Loucy (cell line): ENCODE data around the gene TUBD1.
"Not testable (repeated sequence)": the region's sequence is repeated elsewhere in the genome, so short reads cannot be mapped to it uniquely, and the experiment has no call there.

Experiments
- EZH2phosphoT487 ChIP-seq: fragments of 200-600 bp; IDR thresholded peaks from 2 replicates; pipeline ENCODE4 v1.6.1; 2018; ENCODE audit warnings: antibody characterized with exemption, mild to moderate bottlenecking, moderate library complexity, borderline replicate concordance
- TF ChIP-seq, protein P1 (sequence below): fragments of 200-600 bp; sonication (generic); conservative IDR thresholded peaks from 2 replicates; pipeline ENCODE4 v1.5.1; 2014; ENCODE audit warnings: mild to moderate bottlenecking, antibody characterized with exemption, low read length

- TF ChIP-seq, protein P1, sequence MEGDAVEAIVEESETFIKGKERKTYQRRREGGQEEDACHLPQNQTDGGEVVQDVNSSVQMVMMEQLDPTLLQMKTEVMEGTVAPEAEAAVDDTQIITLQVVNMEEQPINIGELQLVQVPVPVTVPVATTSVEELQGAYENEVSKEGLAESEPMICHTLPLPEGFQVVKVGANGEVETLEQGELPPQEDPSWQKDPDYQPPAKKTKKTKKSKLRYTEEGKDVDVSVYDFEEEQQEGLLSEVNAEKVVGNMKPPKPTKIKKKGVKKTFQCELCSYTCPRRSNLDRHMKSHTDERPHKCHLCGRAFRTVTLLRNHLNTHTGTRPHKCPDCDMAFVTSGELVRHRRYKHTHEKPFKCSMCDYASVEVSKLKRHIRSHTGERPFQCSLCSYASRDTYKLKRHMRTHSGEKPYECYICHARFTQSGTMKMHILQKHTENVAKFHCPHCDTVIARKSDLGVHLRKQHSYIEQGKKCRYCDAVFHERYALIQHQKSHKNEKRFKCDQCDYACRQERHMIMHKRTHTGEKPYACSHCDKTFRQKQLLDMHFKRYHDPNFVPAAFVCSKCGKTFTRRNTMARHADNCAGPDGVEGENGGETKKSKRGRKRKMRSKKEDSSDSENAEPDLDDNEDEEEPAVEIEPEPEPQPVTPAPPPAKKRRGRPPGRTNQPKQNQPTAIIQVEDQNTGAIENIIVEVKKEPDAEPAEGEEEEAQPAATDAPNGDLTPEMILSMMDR, result not testable (repeated sequence)
- not testable (repeated sequence) for TF ChIP-seq EZH2phosphoT487
These were observed 38.0 kb upstream of the TUBD1 start for GRCh38 chr17:59930768-59931167.
